Breast epithelium (tissue), 3 donors: ENCODE results near the gene ZNF831.

Source experiments
- POLR2A ChIP-seq: fragments of 450-650 bp; IDR thresholded peaks from one replicate; pipeline ENCODE4 v1.6.1; 2016; ENCODE audit warnings: antibody characterized with exemption, mild to moderate bottlenecking, moderate library complexity
- POLR2AphosphoS5 ChIP-seq, 3 donors: sonication (generic); formaldehyde crosslinking; IDR thresholded peaks; one replicate each; pipeline ENCODE4 v1.6.1; 2017; ENCODE audit warnings: antibody characterized with exemption in 3 of 3
- TF ChIP-seq, protein P1 (sequence below), 3 donors: fragments of 450-650 bp; IDR thresholded peaks; one replicate each; pipeline ENCODE4 v1.5.1; 2016 to 2017; ENCODE audit warnings: antibody characterized with exemption in 3 of 3, mild to moderate bottlenecking in 3 of 3, moderate library complexity in 3 of 3

DNA sequence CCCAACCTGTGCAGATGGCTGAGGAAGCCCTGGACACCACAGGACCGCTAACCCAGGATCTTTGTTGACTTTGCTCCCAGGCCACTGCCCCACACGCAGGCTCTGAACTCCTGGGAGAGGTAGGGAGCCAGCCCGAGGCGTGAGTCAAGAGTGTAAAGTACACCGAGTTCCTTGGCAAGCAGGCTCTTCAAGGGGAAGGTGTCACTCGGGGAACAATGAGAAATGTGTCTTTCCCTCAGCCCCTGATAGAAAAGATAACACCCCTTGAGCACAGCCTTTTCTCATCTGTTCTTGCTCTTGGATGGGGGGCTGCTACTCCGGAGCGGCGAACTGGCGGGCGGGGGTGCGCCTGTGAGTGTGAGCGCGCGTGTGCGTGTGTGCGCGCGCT is 136.3 kb downstream of the ZNF831 start:
- TF ChIP-seq POLR2A (no peak), POLR2AphosphoS5 (IDR thresholded peaks at IDR 0.05) (peak in 1 of 3 donors; percentile 13)
- TF ChIP-seq, protein P1, sequence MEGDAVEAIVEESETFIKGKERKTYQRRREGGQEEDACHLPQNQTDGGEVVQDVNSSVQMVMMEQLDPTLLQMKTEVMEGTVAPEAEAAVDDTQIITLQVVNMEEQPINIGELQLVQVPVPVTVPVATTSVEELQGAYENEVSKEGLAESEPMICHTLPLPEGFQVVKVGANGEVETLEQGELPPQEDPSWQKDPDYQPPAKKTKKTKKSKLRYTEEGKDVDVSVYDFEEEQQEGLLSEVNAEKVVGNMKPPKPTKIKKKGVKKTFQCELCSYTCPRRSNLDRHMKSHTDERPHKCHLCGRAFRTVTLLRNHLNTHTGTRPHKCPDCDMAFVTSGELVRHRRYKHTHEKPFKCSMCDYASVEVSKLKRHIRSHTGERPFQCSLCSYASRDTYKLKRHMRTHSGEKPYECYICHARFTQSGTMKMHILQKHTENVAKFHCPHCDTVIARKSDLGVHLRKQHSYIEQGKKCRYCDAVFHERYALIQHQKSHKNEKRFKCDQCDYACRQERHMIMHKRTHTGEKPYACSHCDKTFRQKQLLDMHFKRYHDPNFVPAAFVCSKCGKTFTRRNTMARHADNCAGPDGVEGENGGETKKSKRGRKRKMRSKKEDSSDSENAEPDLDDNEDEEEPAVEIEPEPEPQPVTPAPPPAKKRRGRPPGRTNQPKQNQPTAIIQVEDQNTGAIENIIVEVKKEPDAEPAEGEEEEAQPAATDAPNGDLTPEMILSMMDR (IDR thresholded peaks at IDR 0.05): no peak
